ACHN (cell line): ENCODE measurements around the gene URGCP.

Source experiments
- DNase-seq: peaks from one replicate; pipeline ENCODE4 v3.0.0-alpha.2; 2015
- in situ Hi-C: cut with HindIII; loops from 2 replicates; pipeline ENCODE4 v1.10.0; 2017; ENCODE audit warnings: low sequenced_read_pairs, low pct_ligation_motif_present, low pct_unique_long_range_greater_than_20kb

The URGCP gene

GRCh38 chr7:43877968-43878864, 28.2 kb downstream of the URGCP start:
- DNase-seq: no peak
- in situ Hi-C loops: no loop called here

GRCh38 chr7:43876976-43877745, 29.2 kb downstream of the URGCP start:
- in situ Hi-C loops: no loop called here
- no peak for DNase-seq

- no peak for DNase-seq
- in situ Hi-C loops: no loop called here
Measured at GRCh38 chr7:43876241-43876640, 30.2 kb downstream of the URGCP start.

GRCh38 chr7:43873300-43873699, 33.1 kb downstream of the URGCP start:
- in situ Hi-C loops: no loop called here
- DNase-seq: no peak

- no peak for DNase-seq
- in situ Hi-C loops: no loop called here
Measured at GRCh38 chr7:43872406-43873110, 33.8 kb downstream of the URGCP start.

GRCh38 chr7:43871064-43871463, 35.3 kb downstream of the URGCP start:
- no peak for DNase-seq
- in situ Hi-C loops: no loop called here

- peak; percentile 28 for DNase-seq
- in situ Hi-C loops: no loop called here
Measured at GRCh38 chr7:43870316-43870715, 36.1 kb downstream of the URGCP start.

- in situ Hi-C loops: no loop called here
- peak; percentile 91 for DNase-seq
Measured at GRCh38 chr7:43869867-43870240, 36.5 kb downstream of the URGCP start.

GRCh38 chr7:43869006-43869866, 37.2 kb downstream of the URGCP start, which contains the start of gene MRPS24:
Gene MRPS24, minus strand, starts transcription at chr7:43869517. Its CDS starts 22 bp downstream, at chr7:43869495.
- DNase-seq: peak; percentile 98
- in situ Hi-C loops: no loop called here

GRCh38 chr7:43868681-43869005, 37.8 kb downstream of the URGCP start:
- in situ Hi-C loops: no loop called here
- no peak for DNase-seq

- DNase-seq: no peak
- in situ Hi-C loops: no loop called here
Measured at GRCh38 chr7:43868181-43868580, 38.2 kb downstream of the URGCP start.

GRCh38 chr7:43865277-43865676, 41.1 kb downstream of the URGCP start:
- in situ Hi-C loops: no loop called here
- no peak for DNase-seq

GRCh38 chr7:43864126-43864525, 42.3 kb downstream of the URGCP start:
- in situ Hi-C loops: no loop called here
- no peak for DNase-seq

- in situ Hi-C loops: no loop called here
- no peak for DNase-seq
Measured at GRCh38 chr7:43856996-43857395, 49.4 kb downstream of the URGCP start.

GRCh38 chr7:43856316-43856715, 50.1 kb downstream of the URGCP start:
- DNase-seq: no peak
- in situ Hi-C loops: no loop called here

- no peak for DNase-seq
- in situ Hi-C loops: no loop called here
Measured at GRCh38 chr7:43855176-43855575, 51.2 kb downstream of the URGCP start.

- in situ Hi-C loops: no loop called here
- no peak for DNase-seq
Measured at GRCh38 chr7:43851805-43852204, 54.6 kb downstream of the URGCP start.

- no peak for DNase-seq
- in situ Hi-C loops: no loop called here
Measured at GRCh38 chr7:43850348-43851116, 55.9 kb downstream of the URGCP start.
